CD4-positive, alpha-beta T cell treated with Interleukin-4 for 1 hour (primary cell): ENCODE measurements around the gene TBX10.
"Not testable (repeated sequence)": the region's sequence is repeated elsewhere in the genome, so short reads cannot be mapped to it uniquely, and the experiment has no call there.

Experiments
- DNase-seq, 2 donors: peaks; one replicate each; pipeline ENCODE4 v3.0.0-alpha.2; 2020 to 2022

TBX10 gene

DNA sequence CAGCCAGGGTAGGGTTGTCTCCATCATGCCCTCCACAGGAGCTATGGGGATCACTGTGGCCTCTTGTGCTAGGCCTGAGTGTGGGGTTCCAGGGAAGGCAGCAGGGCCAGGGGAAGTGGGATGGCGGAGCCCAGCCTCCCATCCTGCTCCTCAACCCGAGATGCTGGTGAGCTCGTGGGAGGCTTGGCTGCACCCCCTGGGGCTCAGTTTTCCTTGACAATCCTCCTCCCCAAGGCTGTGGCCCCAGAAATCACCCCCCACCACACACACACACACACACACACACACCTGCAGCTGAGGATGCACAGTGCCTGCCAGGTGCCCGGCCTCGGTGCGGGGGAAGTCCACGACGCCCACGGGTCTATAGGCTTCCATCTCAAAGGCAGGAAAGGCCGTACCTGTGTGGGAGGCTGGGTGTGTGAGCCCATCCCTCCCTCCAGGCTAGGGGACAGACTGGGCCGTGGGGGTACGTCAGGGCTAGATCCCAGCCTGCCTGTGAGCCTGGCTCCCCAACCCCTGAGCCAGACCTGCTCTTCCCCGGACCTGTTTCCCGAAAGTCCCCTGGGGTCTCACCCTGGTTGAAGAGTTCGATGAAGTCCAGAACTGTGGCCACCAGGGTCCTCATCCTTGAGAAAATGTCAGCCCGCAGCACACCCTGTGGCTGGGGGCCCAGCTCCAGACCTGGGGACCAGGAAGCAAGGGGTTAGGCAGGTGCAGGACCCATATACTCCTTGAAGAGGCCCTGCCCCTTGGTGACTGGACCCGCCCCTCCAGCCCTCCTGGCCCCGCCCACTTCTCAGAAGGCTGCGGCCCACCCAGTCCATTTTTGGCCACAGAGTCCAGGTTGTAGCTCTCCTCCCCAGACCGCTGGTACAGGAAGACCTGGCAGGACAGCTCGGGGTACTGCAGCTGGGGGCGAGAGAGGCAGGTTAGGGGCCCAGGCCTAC, 5.2 kb upstream of the TBX10 start:
- no peak for DNase-seq

DNA sequence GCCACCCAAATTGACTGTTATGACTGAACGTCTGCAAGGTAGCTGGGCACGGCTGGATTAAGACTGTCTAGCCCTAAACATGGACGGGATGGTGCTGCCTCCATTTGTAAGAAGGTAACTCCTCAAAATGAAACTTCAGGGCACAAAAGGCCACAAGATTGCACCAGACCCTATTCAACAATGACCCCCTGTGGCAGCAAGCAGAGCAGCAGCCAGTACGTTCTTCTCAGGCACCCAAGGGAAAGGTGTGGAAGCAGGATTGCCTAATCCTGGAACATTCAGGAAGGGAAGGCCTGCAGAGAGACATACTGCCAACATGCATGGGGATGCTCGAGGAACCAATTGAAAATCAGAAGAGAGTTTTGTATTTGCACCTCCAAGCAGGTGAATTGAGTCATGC, 4.5 kb upstream of the TBX10 start:
- DNase-seq: no peak

DNA sequence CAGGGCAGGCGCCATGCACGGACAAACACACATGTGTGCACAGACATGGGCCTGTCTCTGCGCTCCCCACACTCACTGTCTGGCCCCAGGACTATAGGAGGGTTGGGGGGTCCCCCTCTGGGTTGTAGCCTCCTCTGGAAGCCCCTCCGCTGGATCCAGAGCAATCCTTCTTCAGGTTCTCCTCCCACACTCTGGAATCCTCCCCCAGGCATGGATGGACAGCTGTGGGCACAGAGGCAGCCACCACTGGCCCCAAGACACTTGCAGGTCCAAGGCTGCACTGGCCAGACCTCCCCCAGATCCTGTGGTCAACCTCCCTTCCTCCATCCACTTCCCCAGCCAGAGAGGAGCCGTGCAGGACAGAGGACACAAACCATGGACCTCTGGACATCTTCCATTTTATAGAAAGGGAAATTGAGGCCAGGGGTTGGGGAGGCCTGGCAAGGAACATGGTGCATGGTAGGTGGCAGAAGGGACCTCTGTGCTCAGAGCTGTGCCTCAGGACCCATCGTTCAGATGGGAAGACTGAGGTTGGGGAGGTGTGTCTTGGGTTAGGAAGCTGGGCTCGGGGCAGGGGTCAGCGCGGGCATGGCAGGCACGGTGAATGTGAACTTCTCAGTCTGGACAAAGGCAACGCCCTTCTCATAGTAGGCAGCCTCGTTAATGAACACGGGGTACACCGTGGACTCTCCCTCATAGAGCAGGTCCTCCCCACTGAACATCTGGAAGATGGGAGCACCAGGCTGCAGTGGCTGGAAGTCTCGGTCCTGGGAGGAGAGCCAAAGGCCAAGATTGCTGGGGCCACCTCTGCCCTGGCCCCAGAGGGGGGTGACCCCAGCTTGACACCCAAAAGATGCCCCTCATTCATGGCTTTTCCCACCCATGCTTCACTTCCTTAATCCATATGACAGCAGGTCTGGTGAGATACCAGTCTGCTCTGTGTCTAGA, 2.9 kb upstream of the TBX10 start:
- no peak for DNase-seq

DNA sequence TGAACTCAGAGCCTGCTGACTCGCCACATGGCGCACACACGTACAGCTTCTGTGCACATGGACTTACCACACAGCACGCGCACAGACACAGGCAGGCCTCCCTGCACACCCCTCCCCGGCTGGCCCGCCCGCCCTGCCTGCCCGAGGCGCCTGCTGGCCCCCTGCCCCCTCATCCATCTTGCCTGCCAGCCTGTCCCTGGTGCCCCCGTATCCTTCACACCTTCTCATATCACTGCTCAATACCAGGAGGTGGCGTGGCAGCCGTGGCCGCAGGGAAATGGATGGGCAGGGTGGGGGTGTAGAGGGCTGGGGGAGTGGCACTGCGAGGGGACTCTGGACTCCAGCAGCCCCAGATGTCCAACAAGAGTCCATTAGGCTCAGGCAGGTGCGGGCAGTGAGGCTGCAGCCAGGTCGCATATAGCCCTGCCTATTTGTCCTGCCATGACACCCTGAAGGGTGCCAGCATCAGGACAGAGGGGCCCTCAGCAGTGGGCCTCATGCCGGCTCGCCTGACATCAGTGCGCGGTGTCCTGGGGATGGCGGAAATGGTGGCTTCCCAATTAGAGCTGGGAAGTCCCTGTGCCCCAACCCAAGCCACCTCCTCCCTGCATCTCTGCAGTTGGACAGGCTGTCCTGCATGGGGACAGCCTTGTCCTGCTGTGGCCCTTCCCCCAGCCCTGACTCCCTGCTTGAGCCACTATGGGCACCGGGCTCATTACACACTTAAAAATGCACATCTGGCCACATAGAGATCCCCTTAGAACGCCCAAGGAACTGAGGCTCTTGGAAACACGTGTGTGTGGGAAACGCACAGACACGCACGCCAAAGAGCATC, 2.0 kb upstream of the TBX10 start:
- no peak for DNase-seq

DNA sequence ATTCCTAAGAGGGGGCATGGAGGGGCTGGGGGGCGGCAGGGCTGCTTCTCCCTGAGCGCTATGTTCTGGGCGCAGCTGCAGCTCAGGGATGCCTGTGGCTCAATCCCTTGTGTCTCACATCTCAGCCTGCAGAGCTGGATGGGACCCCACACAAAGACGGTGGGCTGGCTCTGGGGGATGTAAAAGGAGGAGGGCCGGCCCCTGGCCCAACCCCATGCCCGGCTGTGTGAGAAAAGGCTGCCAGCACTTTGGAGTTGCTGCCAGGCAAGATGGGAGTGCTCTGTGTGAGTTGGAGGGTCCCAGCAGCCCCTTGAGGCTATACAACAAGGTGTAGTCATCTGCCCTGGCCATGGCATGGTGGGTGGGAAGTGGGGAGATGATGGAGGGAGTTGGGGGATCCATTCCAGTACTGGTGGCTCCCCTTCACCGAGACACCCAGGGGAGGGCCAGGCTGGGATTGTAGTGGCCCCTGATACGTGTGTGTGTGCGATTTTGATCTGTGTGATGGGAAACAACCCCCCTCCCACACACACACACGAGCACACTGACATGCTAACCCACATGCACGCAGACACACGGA, 1.3 kb upstream of the TBX10 start:
- DNase-seq: no peak

DNA sequence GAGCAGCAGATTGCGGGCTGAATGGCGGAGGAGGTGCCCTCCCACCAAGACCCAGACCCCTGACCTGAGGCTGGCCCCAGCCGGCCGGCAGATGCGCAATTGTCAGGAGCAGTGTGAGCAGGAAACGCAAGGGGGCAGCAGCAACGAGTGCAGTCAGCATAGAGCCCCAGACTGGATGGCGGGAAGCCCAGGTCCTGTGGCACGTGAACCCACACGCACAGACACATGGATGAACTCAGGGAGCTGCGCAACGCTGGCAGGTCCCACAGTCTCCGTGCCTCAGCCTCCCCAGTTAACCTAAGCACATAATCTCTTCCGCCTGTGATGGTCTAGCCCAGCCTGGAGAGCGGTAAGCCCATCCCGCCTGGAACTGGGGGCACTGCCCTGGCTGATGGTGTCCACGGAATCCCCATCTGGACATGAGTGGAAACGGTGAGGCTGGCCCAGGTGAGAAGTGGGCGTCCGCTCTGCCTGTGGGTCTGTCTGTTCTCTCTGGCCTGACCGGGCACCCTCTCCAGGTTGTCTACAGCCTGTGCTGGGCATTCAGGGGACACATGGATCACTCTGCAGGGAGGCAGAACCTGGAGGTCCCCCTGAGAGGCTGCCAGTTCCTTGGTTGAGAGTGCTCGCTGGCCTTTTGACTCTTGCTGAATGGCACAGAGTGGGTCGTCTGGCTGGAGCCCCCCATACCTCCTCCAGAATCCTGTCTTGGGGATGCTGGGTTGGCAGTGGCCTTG, 626 bp upstream of the TBX10 start:
- peak; percentile 66 to 67 for DNase-seq

DNA sequence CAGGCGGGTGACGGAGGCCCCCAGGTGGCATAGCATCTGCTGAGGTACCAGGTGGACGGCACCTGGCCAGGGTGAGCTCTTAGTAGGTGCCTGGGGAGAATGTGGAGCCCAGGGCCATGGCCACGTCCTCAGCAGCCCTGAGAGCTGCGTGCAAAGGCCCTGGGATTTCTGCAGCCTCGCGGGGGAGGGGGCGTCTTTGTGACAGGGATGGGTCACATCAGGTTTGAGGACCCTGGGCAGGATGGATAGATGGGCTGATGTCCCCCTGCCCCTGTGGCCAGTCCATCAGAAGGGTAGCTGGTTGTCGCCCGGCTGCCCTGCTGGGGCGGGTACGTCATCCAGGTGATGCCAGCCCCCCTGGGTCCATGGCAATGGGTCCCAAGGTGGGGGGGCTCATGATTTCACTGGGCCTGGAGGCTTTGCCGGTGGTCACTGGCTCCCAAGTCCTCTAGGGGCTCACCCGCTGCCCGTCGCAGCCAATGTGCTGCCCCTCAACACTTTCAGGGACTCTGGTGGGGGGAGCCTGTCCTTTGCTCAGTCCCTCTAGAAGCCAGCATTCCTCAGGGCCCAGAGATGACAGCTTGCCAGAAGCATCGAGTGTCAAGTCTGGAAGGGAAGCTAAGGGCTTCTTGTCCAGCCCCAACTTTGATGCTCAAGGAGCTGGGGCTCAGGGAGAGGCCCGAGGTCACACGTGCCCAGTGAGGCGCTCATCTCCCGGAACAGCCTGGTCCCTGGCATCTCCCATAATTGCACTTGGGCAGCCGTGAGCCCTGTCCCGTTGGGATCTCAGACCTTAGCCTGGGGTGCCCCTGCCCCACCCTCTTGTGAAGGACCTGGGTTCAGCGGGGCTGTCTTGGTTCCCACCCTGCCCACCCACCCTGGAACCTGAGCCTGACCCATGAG, 777 bp downstream of the TBX10 start:
- DNase-seq: no peak

DNA sequence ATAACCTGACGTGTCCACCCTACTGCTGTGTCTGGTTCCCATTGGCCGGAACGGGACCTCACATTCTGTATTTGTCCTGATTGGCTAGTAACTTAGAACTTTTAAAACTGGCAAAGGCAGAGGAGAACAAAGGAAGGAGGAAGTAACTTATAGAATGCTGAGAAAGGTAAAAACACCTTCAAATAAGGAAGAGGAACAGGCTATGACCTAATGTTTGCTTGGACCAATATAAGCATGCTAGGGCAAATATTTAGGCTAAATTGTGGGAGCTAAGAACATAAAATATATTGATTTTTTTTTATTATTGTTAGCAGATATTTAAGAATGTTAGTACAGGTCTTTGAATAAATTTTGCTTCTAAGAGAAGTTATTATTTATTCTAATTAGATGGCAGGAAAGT, 2.1 kb downstream of the TBX10 start:
- not testable (repeated sequence) for DNase-seq

DNA sequence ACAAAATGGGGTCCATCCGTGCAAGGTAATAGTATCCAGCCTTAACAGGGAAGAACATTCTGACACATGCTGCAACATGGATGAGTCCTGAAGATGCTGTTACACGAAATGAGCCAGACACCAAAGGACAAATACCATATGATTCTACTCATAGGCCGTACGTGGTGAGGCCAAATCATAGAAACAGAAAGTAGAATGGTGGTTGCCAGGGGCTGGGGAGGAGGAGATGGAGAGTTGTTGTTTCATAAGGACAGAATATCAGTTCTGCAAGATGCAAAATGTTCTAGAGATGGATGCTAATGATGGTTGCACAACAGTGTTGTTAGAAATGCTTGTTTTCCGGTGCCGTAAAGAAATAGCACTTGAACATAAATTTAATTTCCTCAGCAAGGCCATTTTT, 2.6 kb downstream of the TBX10 start:
- DNase-seq: no peak

DNA sequence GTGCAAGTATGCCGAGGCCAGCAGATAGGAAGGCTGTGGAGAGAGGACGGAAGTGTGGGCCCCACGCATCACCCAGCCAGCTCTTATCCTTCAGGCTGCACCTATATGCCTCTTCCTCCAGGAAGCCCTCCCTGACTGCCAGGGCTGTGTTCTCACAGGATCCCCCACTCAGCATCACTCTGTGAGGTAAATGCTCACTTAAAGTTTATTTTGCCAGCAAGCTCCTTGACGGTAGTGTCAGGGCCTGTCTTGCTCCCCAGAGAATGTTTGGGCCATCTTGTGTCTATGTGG, 4.4 kb downstream of the TBX10 start:
- no peak for DNase-seq

DNA sequence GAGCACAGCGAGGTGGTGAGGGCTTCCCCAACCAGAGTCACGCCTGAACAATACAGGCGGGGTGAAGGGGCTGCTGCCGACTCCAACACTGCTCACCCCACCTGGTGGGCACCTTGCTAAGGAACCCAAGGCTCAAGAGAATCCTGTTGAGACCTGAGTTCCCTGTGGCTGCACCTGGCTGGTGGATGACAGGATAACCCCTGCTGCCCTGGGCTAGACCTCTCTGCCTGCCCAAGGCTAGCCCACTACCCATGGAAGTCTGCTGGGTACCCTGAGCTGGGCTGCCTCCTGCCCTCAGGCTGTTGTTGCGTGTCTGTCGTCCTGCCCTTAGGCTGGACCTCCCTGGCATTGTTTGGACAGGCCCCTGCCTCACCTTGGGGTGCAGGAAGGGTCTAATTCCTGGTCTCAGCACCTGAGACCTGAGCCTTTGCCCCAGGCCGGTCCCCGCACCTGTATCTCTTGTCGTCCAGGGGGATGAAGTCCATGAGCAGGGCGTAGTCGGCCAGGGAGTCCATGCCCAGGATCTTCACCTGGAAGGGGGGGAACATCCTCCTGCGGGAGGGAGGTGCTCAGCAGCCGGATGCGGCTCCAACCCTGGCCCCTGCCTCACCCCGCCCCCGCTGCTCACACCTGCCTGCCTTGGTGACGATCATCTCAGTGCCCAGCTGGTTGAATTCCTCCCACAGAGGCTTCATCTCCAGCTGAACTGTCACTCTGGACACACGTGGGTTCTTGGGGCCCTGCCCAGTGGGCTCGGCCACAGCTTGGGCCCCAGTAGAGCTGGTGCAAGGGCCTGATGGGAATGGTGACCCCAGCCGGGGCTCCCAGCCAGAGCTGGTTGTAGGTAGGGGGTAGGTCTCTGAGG, 5.0 kb downstream of the TBX10 start:
- no peak for DNase-seq

DNA sequence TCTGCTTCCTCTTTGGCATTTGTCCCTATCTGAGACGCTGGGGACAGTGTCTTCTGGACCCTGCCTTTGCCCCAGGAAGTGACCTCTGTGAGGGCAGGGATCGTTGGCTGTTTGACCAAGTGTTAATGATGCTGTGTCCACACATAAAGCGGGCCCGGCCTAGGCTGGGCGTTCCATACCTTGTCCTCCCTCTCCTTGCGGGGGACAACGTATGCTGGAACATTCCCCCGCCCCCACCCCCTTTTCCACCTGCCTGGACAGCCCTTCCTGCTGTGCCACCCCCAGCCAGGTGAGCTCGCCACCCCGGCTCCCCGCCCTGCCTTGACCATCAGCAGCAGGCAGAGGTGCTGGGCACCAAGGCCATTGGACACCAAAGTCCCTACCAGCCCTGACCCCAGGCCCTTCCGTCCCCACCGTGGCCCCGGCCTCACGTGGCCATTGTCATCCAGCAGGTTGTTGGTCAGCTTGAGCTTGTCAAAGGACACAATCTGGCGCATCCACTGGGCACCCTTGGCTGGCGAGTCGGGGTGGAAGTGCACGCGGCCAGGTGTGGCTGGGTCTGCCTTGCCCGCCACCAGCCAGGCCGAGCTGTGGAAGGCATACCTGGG, 5.7 kb downstream of the TBX10 start:
- DNase-seq: no peak

DNA sequence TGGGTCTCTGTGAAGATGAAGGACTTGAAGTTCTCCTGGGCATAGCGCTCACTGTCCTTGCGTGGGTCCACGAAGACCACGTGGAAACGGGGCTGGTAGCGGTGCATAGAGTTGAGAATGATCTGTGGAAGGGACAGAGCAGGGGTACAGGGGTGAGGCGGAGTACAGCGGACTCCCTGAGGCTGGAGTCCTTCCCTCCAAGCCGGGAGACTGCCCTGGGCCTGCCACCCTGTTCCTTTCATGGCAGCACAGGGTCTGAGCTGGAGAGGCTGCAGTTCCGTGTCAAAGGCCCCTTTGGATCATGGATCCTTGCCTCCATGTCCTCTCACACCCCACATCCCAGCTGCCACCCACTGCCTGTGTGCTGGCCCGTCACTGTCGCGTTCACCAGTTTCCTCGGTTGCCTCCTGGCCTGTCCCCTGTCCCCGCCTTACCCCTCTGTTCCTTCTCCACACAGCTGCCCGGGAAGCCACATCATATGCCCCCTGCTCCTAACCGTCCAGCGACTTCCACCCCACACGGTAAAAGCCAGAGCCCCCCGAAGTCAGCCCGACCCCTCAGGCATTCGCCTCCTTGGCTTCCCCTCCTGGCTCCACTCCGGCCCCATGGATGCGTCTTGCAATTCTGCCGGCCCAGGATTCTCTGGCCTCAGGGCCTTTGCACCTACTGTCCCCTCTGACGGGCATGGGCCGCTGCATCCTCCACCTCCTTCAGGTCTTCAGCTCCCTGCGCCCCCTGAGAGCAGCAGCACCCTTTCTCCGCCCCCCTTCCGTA, 6.4 kb downstream of the TBX10 start:
- DNase-seq: no peak

DNA sequence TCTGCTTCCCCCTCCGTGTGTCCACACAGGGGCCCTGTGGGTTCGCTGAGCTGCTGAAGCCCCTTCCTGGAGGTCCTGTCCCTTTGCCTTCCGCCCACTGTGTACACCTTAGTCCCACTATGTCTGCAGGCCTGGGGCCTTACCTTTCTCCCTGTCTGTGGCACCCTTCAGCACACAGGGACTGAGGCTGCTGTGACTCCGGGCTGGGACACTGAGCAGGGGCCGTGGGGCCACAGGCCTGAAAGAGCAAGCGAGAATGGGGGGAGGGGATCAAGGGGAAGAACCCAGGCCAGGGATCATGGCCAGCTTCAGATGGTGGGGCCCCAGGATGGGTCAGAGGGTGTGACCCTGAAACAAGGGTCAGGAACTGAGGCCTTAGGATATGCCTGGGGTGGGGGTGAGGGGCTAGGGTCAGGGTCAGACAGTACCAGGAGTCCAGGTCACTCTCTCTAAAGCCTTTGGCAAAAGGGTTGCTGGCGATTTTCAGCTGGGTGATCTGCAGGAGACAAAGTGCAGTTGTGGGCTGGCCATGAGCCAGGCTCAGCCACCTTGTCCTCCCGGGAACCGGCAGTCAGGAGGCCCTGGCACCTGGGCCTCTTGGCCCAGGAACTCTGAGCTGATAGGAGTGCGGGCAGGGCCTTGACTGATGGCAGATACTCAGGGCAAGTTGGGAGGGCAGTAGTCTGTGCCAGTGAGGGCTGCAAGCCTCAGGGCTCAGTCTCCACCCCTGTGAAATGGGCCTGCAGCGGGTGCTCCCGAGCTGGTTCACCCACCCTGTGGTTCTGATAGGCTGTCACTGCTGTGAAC, 7.2 kb downstream of the TBX10 start:
- no peak for DNase-seq

DNA sequence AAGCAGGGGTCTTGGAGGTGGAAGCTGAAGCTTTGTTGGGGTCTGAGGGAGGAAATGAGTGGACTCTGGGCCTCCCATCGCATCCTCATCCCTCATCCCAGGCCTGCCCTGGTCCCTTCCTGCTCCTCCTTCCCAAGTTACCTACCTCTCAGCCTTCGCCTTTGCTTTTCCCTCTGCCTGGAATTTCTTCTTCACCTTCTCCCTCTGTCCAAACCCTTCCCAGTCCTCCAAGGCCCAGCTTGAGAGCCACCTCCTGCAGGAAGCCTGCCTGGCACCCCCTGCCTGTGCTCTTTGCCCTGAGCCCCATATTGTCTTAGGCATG, 7.7 kb downstream of the TBX10 start:
- DNase-seq: no peak

DNA sequence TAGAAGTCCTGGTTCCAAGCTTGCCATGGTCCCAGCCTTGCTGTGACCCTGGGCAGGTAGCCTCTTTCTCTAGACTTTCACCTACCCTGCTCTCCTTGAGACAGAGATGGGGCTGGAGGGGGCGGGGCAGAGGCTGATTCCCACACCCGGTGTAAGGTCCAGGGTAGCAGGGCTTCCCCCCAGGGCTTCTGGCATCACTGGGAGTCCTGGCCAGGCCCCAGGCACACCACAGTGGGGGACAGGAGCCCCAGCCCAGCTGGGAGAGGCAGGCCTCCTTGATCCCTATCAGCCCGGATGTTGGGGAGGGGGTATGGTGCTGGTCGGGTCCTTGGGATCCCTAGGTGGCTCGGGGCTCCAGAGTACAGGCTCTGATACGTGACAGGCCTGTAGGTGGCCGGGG, 8.2 kb downstream of the TBX10 start:
- DNase-seq: no peak

DNA sequence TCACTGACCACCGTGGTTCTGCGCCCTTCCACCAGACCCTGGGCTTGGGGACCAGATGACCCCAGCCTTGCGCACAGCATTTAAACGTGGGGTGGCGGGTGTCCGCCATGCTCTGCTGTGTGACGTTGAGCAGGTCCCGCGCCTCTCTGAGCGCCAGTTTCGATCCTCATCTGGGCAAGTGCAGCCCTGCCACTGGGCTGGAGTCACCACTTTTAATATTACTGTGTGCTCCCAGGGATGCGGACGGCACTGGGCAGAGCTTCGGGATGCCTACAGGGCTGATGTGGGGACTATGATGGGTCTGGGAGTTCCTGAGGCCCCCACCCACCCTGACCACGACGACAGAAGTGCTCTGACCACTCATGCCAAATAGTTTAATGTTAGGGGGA, 8.6 kb downstream of the TBX10 start:
- no peak for DNase-seq
